H1 (cell line): ENCODE results near the gene C18orf54. TPM values are rescaled to one million over a fixed set of nuclear protein-coding genes. Genes with fewer than 3 reads are reported as not detected.
A peak's percentile ranks its signal among the peaks of the same experiment; 100 is the strongest.

Source experiments
- ASH2L ChIP-seq: fragments of 200-600, 300-600 bp; sonication (generic); IDR thresholded peaks from one replicate; pipeline ENCODE4 v1.7.1; 2017; ENCODE audit warnings: low read length
- CBX8 ChIP-seq: fragments of 300-800, 300-1000 bp; sonication (generic); IDR thresholded peaks from 2 replicates; pipeline ENCODE4 v1.7.1; 2016; ENCODE audit warnings: low read depth, low read length, borderline replicate concordance
- KDM1A ChIP-seq: fragments of 200-600, 300-600 bp; sonication (generic); IDR thresholded peaks from 2 replicates; pipeline ENCODE4 v1.7.1; 2016; ENCODE audit warnings: mild to moderate bottlenecking, low read length, borderline replicate concordance
- NANOG ChIP-seq: IDR thresholded peaks from 2 replicates; pipeline ENCODE4 v1.6.1; 2011; ENCODE audit warnings: low read length, low read depth, mild to moderate bottlenecking, inconsistent platforms; ENCODE audit not compliant: insufficient read depth, poor library complexity, severe bottlenecking
- NRF1 ChIP-seq: IDR thresholded peaks from 2 replicates; pipeline ENCODE4 v1.6.1; 2011; ENCODE audit warnings: mild to moderate bottlenecking, low read depth, low read length, improper control_type of control experiment
- PHF8 ChIP-seq: fragments of 200-600 bp; sonication (generic); conservative IDR thresholded peaks from 2 replicates; pipeline ENCODE4 v1.7.1; 2012; ENCODE audit warnings: low read depth, mild to moderate bottlenecking, inconsistent platforms, low read length, moderate library complexity
- POLR2A ChIP-seq, 2 experiments: IDR thresholded peaks; 1 replicate in 1 of 2; 2 replicates in 1 of 2; pipeline ENCODE4 v1.6.1; 2011; ENCODE audit warnings: low read depth in 2 of 2, low read length in 2 of 2, mild to moderate bottlenecking in 2 of 2; ENCODE audit errors: control extremely low read depth in 1 of 2
- POLR2AphosphoS5 ChIP-seq: IDR thresholded peaks from 2 replicates; pipeline ENCODE4 v1.6.1; 2011; ENCODE audit warnings: low read depth, low read length
- RAD21 ChIP-seq, 2 experiments: IDR thresholded peaks in 1 of 2; conservative IDR thresholded peaks in 1 of 2; 2 replicates each; pipeline ENCODE4 v1.6.1; 2011; ENCODE audit warnings: low read depth in 2 of 2, low read length in 2 of 2, improper control_type of control experiment in 1 of 2, inconsistent platforms in 1 of 2, mild to moderate bottlenecking in 1 of 2, moderate library complexity in 1 of 2
- RBBP5 ChIP-seq: IDR thresholded peaks from 2 replicates; pipeline ENCODE4 v1.7.1; 2012; ENCODE audit warnings: low read depth, mild to moderate bottlenecking, inconsistent platforms, low read length, moderate library complexity, borderline replicate concordance
- SAP30 ChIP-seq: fragments of 300-600 bp; sonication (generic); IDR thresholded peaks from 2 replicates; pipeline ENCODE4 v1.7.1; 2012; ENCODE audit warnings: low read length, moderate library complexity, mild to moderate bottlenecking, inconsistent platforms; ENCODE audit not compliant: insufficient read depth, insufficient replicate concordance
- SIN3A ChIP-seq, 2 experiments: IDR thresholded peaks in 1 of 2; conservative IDR thresholded peaks in 1 of 2; 2 replicates each; pipeline ENCODE4 v1.6.1; 2011 to 2012; ENCODE audit warnings: low read length in 2 of 2, improper control_type of control experiment in 1 of 2, low read depth in 1 of 2, mild to moderate bottlenecking in 1 of 2
- SP4 ChIP-seq: IDR thresholded peaks from 2 replicates; pipeline ENCODE4 v1.6.1; 2012; ENCODE audit warnings: low read length, inconsistent platforms
- TAF1 ChIP-seq: IDR thresholded peaks from 2 replicates; pipeline ENCODE4 v1.6.1; 2011; ENCODE audit warnings: mild to moderate bottlenecking, low read depth, low read length
- TBP ChIP-seq: IDR thresholded peaks from 2 replicates; pipeline ENCODE4 v1.6.1; 2011; ENCODE audit warnings: low read depth, low read length, improper control_type of control experiment
- TEAD4 ChIP-seq: IDR thresholded peaks from 2 replicates; pipeline ENCODE4 v1.6.1; 2012; ENCODE audit warnings: low read depth, low read length, inconsistent platforms, mixed read lengths
- YY1 ChIP-seq: IDR thresholded peaks from 2 replicates; pipeline ENCODE4 v1.6.1; 2011; ENCODE audit warnings: low read depth, mild to moderate bottlenecking, low read length
- ZNF274 ChIP-seq: IDR thresholded peaks from 2 replicates; pipeline ENCODE4 v1.7.0; 2012; ENCODE audit warnings: low read length, borderline replicate concordance; ENCODE audit errors: extremely low read depth
- polyA plus RNA-seq, 7 experiments: library from polyadenylated mRNA; depleted of rRNA in 3 of 7; stranded (reverse) in 5 of 7; unstranded in 2 of 7; fragments of >200 nt in 5 of 7; fragments of 200-250 nt in 2 of 7; gene quantifications; 1 replicate in 5 of 7; 2 replicates in 1 of 7; 4 replicates in 1 of 7; pipeline versions ENCODE4 v1.2.1 to v1.2.3, GENCODE V29; 2011 to 2013; ENCODE audit warnings: missing spikeins in 2 of 7, mixed read lengths in 2 of 7
- total RNA-seq: library from RNA; stranded (reverse); fragmentation: NEBNext Ultra II Directional; extraction: Animal tissue kit (Norgen Biotek cat#: 25700); gene quantifications from 2 replicates; pipeline ENCODE4 v1.2.1, GENCODE V29; 2021
- TF ChIP-seq, protein P1 (sequence below): IDR thresholded peaks from 2 replicates; pipeline ENCODE4 v1.6.1; 2012; ENCODE audit warnings: inconsistent platforms
- TF ChIP-seq, protein P2 (sequence below), 3 experiments: IDR thresholded peaks; 1 replicate in 2 of 3; 2 replicates in 1 of 3; pipeline versions ENCODE4 v1.5.1 to v1.6.1; 2011; ENCODE audit warnings: low read length in 3 of 3, mild to moderate bottlenecking in 3 of 3, inconsistent platforms in 2 of 3, low read depth in 1 of 3, moderate library complexity in 1 of 3; ENCODE audit not compliant: insufficient read depth in 1 of 3; ENCODE audit errors: control extremely low read depth in 1 of 3

Gene C18orf54
- total and polyA plus RNA-seq, 2 of the 8 experiments (the other 6 are each of a cell fraction or from before 2014, with no cell fraction given), result 6.7 to 30.9 TPM

DNA sequence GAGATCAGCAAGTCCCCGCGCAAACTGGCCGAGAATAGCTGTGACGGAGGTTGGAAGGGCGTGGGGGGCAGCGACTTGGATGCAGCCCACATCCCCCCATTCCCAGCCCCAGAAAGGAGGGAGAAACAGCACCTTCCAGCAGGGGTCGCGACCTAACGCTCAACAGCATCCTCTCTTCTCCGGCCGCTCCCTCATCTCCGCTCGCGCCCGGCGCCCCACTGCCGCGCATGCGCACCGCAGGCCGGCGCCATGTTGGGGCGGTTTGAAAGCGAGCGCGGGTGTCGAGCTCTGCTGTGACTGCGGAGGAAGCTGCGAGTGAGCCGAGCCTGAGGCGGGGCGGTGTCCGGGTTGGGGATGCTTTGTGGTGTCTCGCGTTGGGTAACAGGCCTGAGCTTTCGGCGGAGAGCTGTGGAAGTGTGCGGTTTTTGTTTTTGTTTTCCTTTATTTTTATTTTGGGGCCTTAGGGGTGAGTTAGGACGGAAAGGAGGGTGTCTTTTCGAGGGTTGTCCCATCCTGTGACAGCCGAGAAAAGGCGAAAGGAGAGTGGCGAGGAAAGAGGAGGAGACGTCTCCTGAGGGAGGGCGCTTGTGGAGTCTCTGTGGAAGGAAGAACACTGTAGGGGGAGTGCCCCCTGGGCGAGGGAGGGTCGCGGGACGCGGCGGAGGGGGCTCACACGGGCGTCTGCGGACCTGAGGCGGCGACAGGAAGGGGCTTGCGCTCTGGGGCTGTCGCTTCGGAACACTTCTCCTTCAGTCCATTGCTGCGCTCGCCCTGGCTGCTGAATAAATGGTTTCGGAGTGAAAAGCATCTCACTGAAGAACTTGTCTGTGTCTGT is at the start of gene C18orf54, which contains the start of gene STARD6 (continued):
- TF ChIP-seq ASH2L (peak; percentile 90), POLR2A (IDR thresholded peaks at IDR 0.05; ENCODE audit: control extremely low read depth in 1 of 2, low read depth in 2 of 2, low read length in 2 of 2) (peak; percentile 53 to 61), TEAD4 (no peak), CBX8 (no peak), RAD21 (IDR thresholded peaks at IDR 0.05 in 1 of 2, conservative IDR thresholded peaks at IDR 0.05 in 1 of 2; ENCODE audit: low read depth in 2 of 2, low read length in 2 of 2) (peak; percentile 47 to 55; a peak in 3 of 4 replicates), ZNF274 (no peak), SIN3A (conservative IDR thresholded peaks at IDR 0.05 in 1 of 2, IDR thresholded peaks at IDR 0.05 in 1 of 2; ENCODE audit: low read depth in 1 of 2, low read length in 2 of 2) (peak in 1 of 2 experiments; percentile 48; a peak in 1 of 4 replicates), YY1 (peak; percentile 96), SP4 (peak; percentile 46; the same call in 1 of the 2 replicates), SAP30 (peak; percentile 35), TAF1 (peak; percentile 77), RBBP5 (peak; percentile 75; the same call in 1 of the 2 replicates), KDM1A (peak; percentile 35; the same call in 1 of the 2 replicates), PHF8 (peak; percentile 26; the same call in 1 of the 2 replicates), TBP (peak; percentile 87), POLR2AphosphoS5 (peak; percentile 67), NRF1 (peak; percentile 94), NANOG (no peak)
- TF ChIP-seq, protein P1, sequence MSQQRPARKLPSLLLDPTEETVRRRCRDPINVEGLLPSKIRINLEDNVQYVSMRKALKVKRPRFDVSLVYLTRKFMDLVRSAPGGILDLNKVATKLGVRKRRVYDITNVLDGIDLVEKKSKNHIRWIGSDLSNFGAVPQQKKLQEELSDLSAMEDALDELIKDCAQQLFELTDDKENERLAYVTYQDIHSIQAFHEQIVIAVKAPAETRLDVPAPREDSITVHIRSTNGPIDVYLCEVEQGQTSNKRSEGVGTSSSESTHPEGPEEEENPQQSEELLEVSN, result 0 out of 2 replicates have a peak, but pooled peaks have one; percentile 61
- TF ChIP-seq, protein P2, sequence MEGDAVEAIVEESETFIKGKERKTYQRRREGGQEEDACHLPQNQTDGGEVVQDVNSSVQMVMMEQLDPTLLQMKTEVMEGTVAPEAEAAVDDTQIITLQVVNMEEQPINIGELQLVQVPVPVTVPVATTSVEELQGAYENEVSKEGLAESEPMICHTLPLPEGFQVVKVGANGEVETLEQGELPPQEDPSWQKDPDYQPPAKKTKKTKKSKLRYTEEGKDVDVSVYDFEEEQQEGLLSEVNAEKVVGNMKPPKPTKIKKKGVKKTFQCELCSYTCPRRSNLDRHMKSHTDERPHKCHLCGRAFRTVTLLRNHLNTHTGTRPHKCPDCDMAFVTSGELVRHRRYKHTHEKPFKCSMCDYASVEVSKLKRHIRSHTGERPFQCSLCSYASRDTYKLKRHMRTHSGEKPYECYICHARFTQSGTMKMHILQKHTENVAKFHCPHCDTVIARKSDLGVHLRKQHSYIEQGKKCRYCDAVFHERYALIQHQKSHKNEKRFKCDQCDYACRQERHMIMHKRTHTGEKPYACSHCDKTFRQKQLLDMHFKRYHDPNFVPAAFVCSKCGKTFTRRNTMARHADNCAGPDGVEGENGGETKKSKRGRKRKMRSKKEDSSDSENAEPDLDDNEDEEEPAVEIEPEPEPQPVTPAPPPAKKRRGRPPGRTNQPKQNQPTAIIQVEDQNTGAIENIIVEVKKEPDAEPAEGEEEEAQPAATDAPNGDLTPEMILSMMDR (IDR thresholded peaks at IDR 0.05; ENCODE audit: control extremely low read depth in 1 of 3, insufficient read depth in 1 of 3, low read depth in 1 of 3, low read length in 3 of 3), result peak; percentile 55 to 82 (median 81)
